ENCODE results near the gene MRPS23. TPM values are rescaled to one million over a fixed set of nuclear protein-coding genes. Genes with fewer than 3 reads are reported as not detected.

The MRPS23 gene
- total and polyA plus RNA-seq, 7 donors = 9.5 to 43.9 (median 15.1) TPM

- no peaks in the 10 kb centered on the region for H3K27me3 ChIP-seq
- 75 to 85% methylated on average over 8 of the region's 8 CpGs for WGBS, 2 donors
- peaks cover 10 to 48% (median 16%) of the 10 kb centered on the region in 4 donors for H3K36me3 ChIP-seq
- H3K9me3 ChIP-seq = no peaks in the 10 kb centered on the region
- H3K27ac ChIP-seq = peak overlapping the region; percentile 87 to 97 (median 94)
- DNase-seq = no peak
- intact Hi-C loops (cut with DNase I) = no loop called here
- H3K4me3 ChIP-seq = no peak overlapping the region
- no peak for TF ChIP-seq EP300 (IDR thresholded peaks at IDR 0.05)
- no peak for TF ChIP-seq CTCF (IDR thresholded peaks at IDR 0.05)
- TF ChIP-seq POLR2A (IDR thresholded peaks at IDR 0.05) = no peak
- no peak for TF ChIP-seq POLR2AphosphoS5 (IDR thresholded peaks at IDR 0.05)
- H3K4me1 ChIP-seq = peaks cover 0 to 74% (median 71%) of the 10 kb centered on the region in 4 donors
Observed at GRCh38 chr17:57880086-57880456, 30.2 kb upstream of the MRPS23 start.

- no peak for TF ChIP-seq CTCF (IDR thresholded peaks at IDR 0.05)
- no peak for TF ChIP-seq POLR2A (IDR thresholded peaks at IDR 0.05)
- TF ChIP-seq EP300 (IDR thresholded peaks at IDR 0.05) = no peak
- no peak for TF ChIP-seq POLR2AphosphoS5 (IDR thresholded peaks at IDR 0.05)
- Histone ChIP-seq H3K36me3 (peaks cover 8 to 43% (median 13%) of the 10 kb centered on the region in 4 donors), H3K4me3 (no peak overlapping the region), H3K27ac (peak overlapping the region; percentile 87 to 97 (median 94)), H3K9me3 (no peaks in the 10 kb centered on the region), H3K4me1 (peaks cover 0 to 80% (median 76%) of the 10 kb centered on the region in 4 donors), H3K27me3 (no peaks in the 10 kb centered on the region)
- no peak for DNase-seq
- 60 to 74% methylated on average over 12 of the region's 12 CpGs for WGBS, 2 donors
- intact Hi-C loops (cut with DNase I) = no loop called here
Observed at GRCh38 chr17:57879437-57880085, 29.7 kb upstream of the MRPS23 start.

GRCh38 chr17:57877803-57878377, 28.0 kb upstream of the MRPS23 start:
- intact Hi-C loops (cut with DNase I) = no loop called here
- Histone ChIP-seq H3K27ac (peak overlapping the region; percentile 87 to 97 (median 94)), H3K4me1 (peaks cover 0 to 94% (median 91%) of the 10 kb centered on the region in 4 donors), H3K27me3 (no peaks in the 10 kb centered on the region), H3K36me3 (peaks cover 8 to 38% (median 14%) of the 10 kb centered on the region in 4 donors), H3K9me3 (no peaks in the 10 kb centered on the region), H3K4me3 (no peak overlapping the region)
- TF ChIP-seq EP300 (IDR thresholded peaks at IDR 0.05) (no peak), POLR2AphosphoS5 (IDR thresholded peaks at IDR 0.05) (no peak)
- DNase-seq = no peak
- WGBS, 2 donors = 79 to 91% methylated on average over 9 of the region's 9 CpGs

- peaks cover 0 to 96% (median 95%) of the 10 kb centered on the region in 4 donors for H3K4me1 ChIP-seq
- peak overlapping the region; percentile 87 to 97 (median 94) for H3K27ac ChIP-seq
- DNase-seq = no peak
- TF ChIP-seq CTCF (IDR thresholded peaks at IDR 0.05) (no peak), EP300 (IDR thresholded peaks at IDR 0.05) (no peak), POLR2A (IDR thresholded peaks at IDR 0.05) (no peak), POLR2AphosphoS5 (IDR thresholded peaks at IDR 0.05) (no peak)
- WGBS, 2 donors = 76 to 80% methylated on average over 2 of the region's 2 CpGs
- H3K27me3 ChIP-seq = no peaks in the 10 kb centered on the region
- no peak overlapping the region for H3K4me3 ChIP-seq
- peaks cover 12 to 48% (median 19%) of the 10 kb centered on the region in 4 donors for H3K36me3 ChIP-seq
- intact Hi-C loops (cut with DNase I) = no loop called here
- no peaks in the 10 kb centered on the region for H3K9me3 ChIP-seq
Observed at GRCh38 chr17:57876866-57877237, 27.0 kb upstream of the MRPS23 start.

GRCh38 chr17:57876023-57876865, 26.4 kb upstream of the MRPS23 start:
- peak overlapping the region; percentile 87 to 97 (median 94) for H3K27ac ChIP-seq
- no peak for TF ChIP-seq POLR2A (IDR thresholded peaks at IDR 0.05)
- no peak for TF ChIP-seq EP300 (IDR thresholded peaks at IDR 0.05)
- no peak for TF ChIP-seq POLR2AphosphoS5 (IDR thresholded peaks at IDR 0.05)
- no peak for TF ChIP-seq CTCF (IDR thresholded peaks at IDR 0.05)
- H3K9me3 ChIP-seq = no peaks in the 10 kb centered on the region
- H3K27me3 ChIP-seq = no peaks in the 10 kb centered on the region
- DNase-seq = no peak
- peaks cover 0 to 95% (median 95%) of the 10 kb centered on the region in 4 donors for H3K4me1 ChIP-seq
- 81 to 89% methylated on average over 15 of the region's 15 CpGs for WGBS, 2 donors
- intact Hi-C loops (cut with DNase I) = no loop called here
- H3K36me3 ChIP-seq = peaks cover 12 to 50% (median 20%) of the 10 kb centered on the region in 4 donors
- no peak overlapping the region for H3K4me3 ChIP-seq
